GM12878 (cell line): ENCODE measurements around the gene ZNF394. TPM values are rescaled to one million over a fixed set of nuclear protein-coding genes. Genes with fewer than 3 reads are reported as not detected.

Experiments used
- ATAC-seq: fragments of 200-7000 bp; cut with Tn5 transposase; 3 replicates; pipeline ENCODE4 v1.9.1; 2020; ENCODE audit warnings: mild to moderate bottlenecking, moderate library complexity
- BruUV-seq: library from RNA; stranded (reverse); fragments of 400-500 nt; replicated peaks from 2 replicates; lab custom pipeline; 2021; lab: Mats Ljungman, UMichigan
- CTCF ChIA-PET: fragments of 300-600 bp; sonication (Branson Sonifier 250); formaldehyde crosslinking; extraction: SDS; loops from one replicate; lab custom pipeline; 2021; ENCODE audit warnings: inconsistent platforms; lab: Yijun Ruan, JAX
- POLR2A ChIA-PET: fragments of 350-600 bp; formaldehyde crosslinking; extraction: SDS; loops from one replicate; lab custom pipeline; 2021; ENCODE audit warnings: inconsistent platforms; lab: Charles Lee
- RAD21 ChIA-PET: fragments of 300-600 bp; sonication (Branson Sonifier 250); formaldehyde crosslinking; loops from one replicate; lab custom pipeline; 2023; ENCODE audit warnings: antibody characterized with exemption; ENCODE audit not compliant: unreplicated experiment; lab: Charles Lee
- SMC1A ChIA-PET: fragments of 300-600 bp; sonication (Branson Sonifier 250); formaldehyde crosslinking; loops from one replicate; lab custom pipeline; 2023; ENCODE audit not compliant: unreplicated experiment, uncharacterized antibody; lab: Charles Lee
- DNase-seq: peaks from one replicate; pipeline ENCODE4 v3.0.0-alpha.2; 2011; ENCODE audit warnings: low read depth, low spot score
- FAIRE-seq: peaks from 3 replicates; lab custom pipeline; 2011; peaks lifted over from hg19 to GRCh38; lab: Jason Lieb, UNC
- H2AFZ ChIP-seq: 2 replicates; pipeline ENCODE4 v1.6.0; 2011; ENCODE audit warnings: low read depth, low read length, control low read depth; ENCODE audit not compliant: control insufficient read depth
- H3K27ac ChIP-seq: 2 replicates; pipeline ENCODE4 v1.5.1; 2011; ENCODE audit warnings: control low read depth; ENCODE audit not compliant: control insufficient read depth, insufficient read depth
- H3K27me3 ChIP-seq, 2 experiments: replicated peaks in 1 of 2; 2 replicates each; pipeline versions ENCODE4 v1.6.0 to v1.6.1; 2011; ENCODE audit warnings: low read length in 1 of 2; ENCODE audit not compliant: control insufficient read depth in 2 of 2, insufficient read depth in 2 of 2
- H3K36me3 ChIP-seq, 2 experiments: 2 replicates each; pipeline ENCODE4 v1.5.1; 2011; ENCODE audit warnings: low read length in 1 of 2; ENCODE audit not compliant: control insufficient read depth in 2 of 2, insufficient read depth in 2 of 2
- H3K4me1 ChIP-seq: 2 replicates; pipeline ENCODE4 v1.6.1; 2011; ENCODE audit warnings: mild to moderate bottlenecking, low read length, moderate library complexity, mixed read lengths; ENCODE audit not compliant: control insufficient read depth, insufficient read depth
- H3K4me2 ChIP-seq: 2 replicates; pipeline ENCODE4 v1.6.0; 2011; ENCODE audit warnings: control low read depth; ENCODE audit not compliant: control insufficient read depth, insufficient read depth
- H3K4me3 ChIP-seq: fragments of 200-600 bp; sonication (generic); 2 replicates; pipeline ENCODE4 v1.5.1; 2016
- H3K79me2 ChIP-seq: 2 replicates; pipeline ENCODE4 v1.6.0; 2011; ENCODE audit warnings: low read length; ENCODE audit not compliant: control insufficient read depth, insufficient read depth
- H3K9ac ChIP-seq: 2 replicates; pipeline ENCODE4 v1.8.0; 2011; ENCODE audit warnings: low read length, control low read depth, mixed read lengths; ENCODE audit not compliant: control insufficient read depth, insufficient read depth
- H3K9me3 ChIP-seq: replicated peaks from 3 replicates; pipeline ENCODE4 v1.5.1; 2011; ENCODE audit warnings: mild to moderate bottlenecking, low read length; ENCODE audit not compliant: control insufficient read depth, insufficient read depth
- H4K20me1 ChIP-seq: 2 replicates; pipeline ENCODE4 v1.6.0; 2011; ENCODE audit not compliant: control insufficient read depth, insufficient read depth
- HDAC2 ChIP-seq: fragments of 200-600 bp; sonication (generic); IDR thresholded peaks from 2 replicates; pipeline ENCODE4 v1.6.1; 2017
- JUND ChIP-seq: IDR thresholded peaks from 2 replicates; pipeline ENCODE4 v1.6.1; 2012; ENCODE audit warnings: low read depth, mild to moderate bottlenecking, low read length, improper control_type of control experiment, moderate library complexity
- NFIC ChIP-seq: IDR thresholded peaks from 2 replicates; pipeline ENCODE4 v1.6.1; 2012; ENCODE audit warnings: low read depth, mild to moderate bottlenecking, inconsistent platforms, low read length, moderate library complexity
- POLR2A ChIP-seq: IDR thresholded peaks from 2 replicates; pipeline ENCODE4 v1.6.1; 2011; ENCODE audit warnings: low read depth, mild to moderate bottlenecking, low read length
- RUNX3 ChIP-seq: IDR thresholded peaks from 2 replicates; pipeline ENCODE4 v1.6.1; 2012; ENCODE audit warnings: low read length, inconsistent platforms
- SMC3 ChIP-seq: IDR thresholded peaks from 2 replicates; pipeline ENCODE4 v1.6.1; 2011; ENCODE audit warnings: low read length, improper control_type of control experiment, borderline replicate concordance
- SUPT20H ChIP-seq: IDR thresholded peaks from 2 replicates; pipeline ENCODE4 v1.6.1; 2011; ENCODE audit warnings: low read depth, mild to moderate bottlenecking, low read length, moderate library complexity, borderline replicate concordance; ENCODE audit not compliant: control insufficient read depth
- ZBTB33 ChIP-seq: fragments of 450-650 bp; IDR thresholded peaks from 2 replicates; pipeline ENCODE4 v1.6.1; 2017; ENCODE audit warnings: mild to moderate bottlenecking
- ZNF24 ChIP-seq: fragments of 450-650 bp; IDR thresholded peaks from 2 replicates; pipeline ENCODE4 v1.6.1; 2017; ENCODE audit warnings: antibody characterized with exemption, mild to moderate bottlenecking
- ZNF592 ChIP-seq: fragments of 450-650 bp; IDR thresholded peaks from 2 replicates; pipeline ENCODE4 v1.6.1; 2017; ENCODE audit warnings: mild to moderate bottlenecking, moderate library complexity
- WGBS: methylation state at CpG from one replicate; pipeline ENCODE4 v1.1.6; 2016; ENCODE audit warnings: low lambda C conversion rate; ENCODE audit not compliant: insufficient replicate concordance, insufficient coverage; ENCODE audit errors: missing lambda C conversion rate; 5-methylcytosine and 5-hydroxymethylcytosine counted together
- in situ Hi-C: fragments of 300-500 bp; cut with MboI; formaldehyde crosslinking; loops from 9 replicates; pipeline ENCODE4 v1.14.3; 2018; ENCODE audit warnings: mixed read lengths
- intact Hi-C: fragments of 100-400 bp; cut with micrococcal nuclease; formaldehyde crosslinking; loops from one replicate; pipeline ENCODE4 v1.14.2; 2022; ENCODE audit not compliant: unreplicated experiment
- polyA plus RNA-seq, 11 experiments: library from polyadenylated mRNA; depleted of rRNA in 4 of 11; unstranded in 6 of 11; stranded (reverse) in 5 of 11; fragments of >200 nt; fragmentation: Nextera tagmentation in 4 of 11; fragmentation: Illumina TruSeq in 1 of 11; extraction: Ambion mirVana in 4 of 11; extraction: Trizol in 1 of 11; gene quantifications; 1 replicate in 1 of 11; 2 replicates in 10 of 11; pipeline versions ENCODE4 v1.2.1 to v1.2.3, GENCODE V29; 2011 to 2016; ENCODE audit warnings: inconsistent platforms in 2 of 11, missing spikeins in 2 of 11, low read depth in 1 of 11
- total RNA-seq, 4 experiments: library from RNA; depleted of rRNA in 3 of 4; stranded (reverse); fragments of >200 nt in 3 of 4; fragmentation: Illumina TruSeq in 1 of 4; extraction: Trizol in 1 of 4; gene quantifications; 2 replicates each; pipeline versions ENCODE4 v1.2.1 to v1.2.3, GENCODE V29; 2013 to 2021
- TF ChIP-seq, protein P1 (sequence below): IDR thresholded peaks from 2 replicates; pipeline ENCODE4 v1.6.1; 2012; ENCODE audit warnings: mild to moderate bottlenecking, low read depth, low read length
- TF ChIP-seq, protein P2 (sequence below): fragments of 450-650 bp; IDR thresholded peaks from 2 replicates; pipeline ENCODE4 v1.6.1; 2014; ENCODE audit warnings: mild to moderate bottlenecking

The ZNF394 gene
- total and polyA plus RNA-seq, 10 of the 15 experiments (the other 5 are each of a cell fraction or from before 2014, with no cell fraction given): 2.5 to 26.8 (median 22.7) TPM

DNA sequence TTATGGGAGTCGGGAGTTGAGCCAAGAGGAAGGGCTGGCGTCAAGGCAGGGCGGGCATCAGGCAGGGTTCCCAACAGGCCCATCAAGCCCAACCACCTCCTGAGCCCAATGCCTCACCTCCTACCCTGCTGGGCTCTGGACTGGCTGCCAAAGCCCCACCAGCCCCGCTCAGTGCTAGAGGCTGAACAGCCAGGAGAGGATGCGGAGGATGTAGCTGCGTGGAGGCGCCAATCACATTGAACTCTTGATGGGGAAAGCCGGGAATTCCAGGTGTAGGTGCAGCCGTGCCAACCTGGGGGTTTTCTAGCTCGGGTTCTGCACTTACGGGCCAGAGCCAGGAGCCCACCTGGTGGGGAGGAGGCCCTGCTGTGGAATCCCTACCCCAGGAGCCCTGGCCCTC lies 47.0 kb downstream of the ZNF394 start:
- ChIA-PET CTCF (no interaction called here), RAD21 (no interaction called here), POLR2A (no interaction called here), SMC1A (no interaction called here)
- DNase-seq: no peak
- no peak for ATAC-seq
- Histone ChIP-seq H3K36me3 (peaks cover 38 to 51% of the 10 kb centered on the region in 2 experiments), H3K4me3 (no peak overlapping the region), H3K79me2 (no peaks in the 10 kb centered on the region), H3K27ac (no peak overlapping the region), H4K20me1 (no peaks in the 10 kb centered on the region), H3K9ac (no peak overlapping the region), H3K4me1 (no peaks in the 10 kb centered on the region), H3K9me3 (no peaks in the 10 kb centered on the region), H3K27me3 (no peaks in the 10 kb centered on the region), H2AFZ (no peak overlapping the region), H3K4me2 (no peak overlapping the region)
- intact Hi-C loops (no loop called here), in situ Hi-C loops (no loop called here)
- BruUV-seq: no TSS peak
- 89% methylated on average over 11 of the region's 11 CpGs for WGBS
- no peak for FAIRE-seq
- TF ChIP-seq RUNX3 (no peak), SMC3 (no peak), JUND (no peak), ZNF24 (no peak), POLR2A (no peak; the same call in 1 of the 2 replicates), ZBTB33 (no peak), NFIC (no peak), HDAC2 (no peak), ZNF592 (no peak), SUPT20H (no peak)
- TF ChIP-seq, protein P1, sequence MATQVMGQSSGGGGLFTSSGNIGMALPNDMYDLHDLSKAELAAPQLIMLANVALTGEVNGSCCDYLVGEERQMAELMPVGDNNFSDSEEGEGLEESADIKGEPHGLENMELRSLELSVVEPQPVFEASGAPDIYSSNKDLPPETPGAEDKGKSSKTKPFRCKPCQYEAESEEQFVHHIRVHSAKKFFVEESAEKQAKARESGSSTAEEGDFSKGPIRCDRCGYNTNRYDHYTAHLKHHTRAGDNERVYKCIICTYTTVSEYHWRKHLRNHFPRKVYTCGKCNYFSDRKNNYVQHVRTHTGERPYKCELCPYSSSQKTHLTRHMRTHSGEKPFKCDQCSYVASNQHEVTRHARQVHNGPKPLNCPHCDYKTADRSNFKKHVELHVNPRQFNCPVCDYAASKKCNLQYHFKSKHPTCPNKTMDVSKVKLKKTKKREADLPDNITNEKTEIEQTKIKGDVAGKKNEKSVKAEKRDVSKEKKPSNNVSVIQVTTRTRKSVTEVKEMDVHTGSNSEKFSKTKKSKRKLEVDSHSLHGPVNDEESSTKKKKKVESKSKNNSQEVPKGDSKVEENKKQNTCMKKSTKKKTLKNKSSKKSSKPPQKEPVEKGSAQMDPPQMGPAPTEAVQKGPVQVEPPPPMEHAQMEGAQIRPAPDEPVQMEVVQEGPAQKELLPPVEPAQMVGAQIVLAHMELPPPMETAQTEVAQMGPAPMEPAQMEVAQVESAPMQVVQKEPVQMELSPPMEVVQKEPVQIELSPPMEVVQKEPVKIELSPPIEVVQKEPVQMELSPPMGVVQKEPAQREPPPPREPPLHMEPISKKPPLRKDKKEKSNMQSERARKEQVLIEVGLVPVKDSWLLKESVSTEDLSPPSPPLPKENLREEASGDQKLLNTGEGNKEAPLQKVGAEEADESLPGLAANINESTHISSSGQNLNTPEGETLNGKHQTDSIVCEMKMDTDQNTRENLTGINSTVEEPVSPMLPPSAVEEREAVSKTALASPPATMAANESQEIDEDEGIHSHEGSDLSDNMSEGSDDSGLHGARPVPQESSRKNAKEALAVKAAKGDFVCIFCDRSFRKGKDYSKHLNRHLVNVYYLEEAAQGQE: no peak
- TF ChIP-seq, protein P2, sequence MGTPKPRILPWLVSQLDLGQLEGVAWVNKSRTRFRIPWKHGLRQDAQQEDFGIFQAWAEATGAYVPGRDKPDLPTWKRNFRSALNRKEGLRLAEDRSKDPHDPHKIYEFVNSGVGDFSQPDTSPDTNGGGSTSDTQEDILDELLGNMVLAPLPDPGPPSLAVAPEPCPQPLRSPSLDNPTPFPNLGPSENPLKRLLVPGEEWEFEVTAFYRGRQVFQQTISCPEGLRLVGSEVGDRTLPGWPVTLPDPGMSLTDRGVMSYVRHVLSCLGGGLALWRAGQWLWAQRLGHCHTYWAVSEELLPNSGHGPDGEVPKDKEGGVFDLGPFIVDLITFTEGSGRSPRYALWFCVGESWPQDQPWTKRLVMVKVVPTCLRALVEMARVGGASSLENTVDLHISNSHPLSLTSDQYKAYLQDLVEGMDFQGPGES: no peak
